Measurements from ENCODE around the gene TM9SF4.
"Not testable (repeated sequence)": the region's sequence is repeated elsewhere in the genome, so short reads cannot be mapped to it uniquely, and the experiment has no call there.

DNA sequence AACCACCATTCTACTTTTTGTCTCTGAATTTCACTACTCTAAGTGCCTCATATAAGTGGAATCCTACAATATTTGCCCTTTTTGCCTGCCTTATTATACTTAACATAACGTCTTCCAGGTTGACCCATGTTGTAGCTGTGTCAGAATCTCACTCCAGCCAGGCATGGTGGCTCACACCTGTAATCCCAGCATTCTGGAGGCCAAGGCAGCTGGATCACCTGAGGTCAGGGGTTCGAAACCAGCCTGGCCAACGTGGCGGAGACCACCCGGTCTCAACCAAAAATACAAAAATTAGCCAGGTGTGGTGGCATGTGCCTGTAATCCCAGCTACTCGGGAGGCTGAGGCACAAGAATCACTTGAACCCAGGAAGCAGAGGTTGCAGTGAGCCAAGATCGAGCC is 68.2 kb downstream of the TM9SF4 start:
- TF ChIP-seq POLR2AphosphoS5, TAF1, POLR2A, POU2F2 (IDR thresholded peaks at IDR 0.05; ENCODE audit: low read depth, low read length): not testable (repeated sequence)

Data from GM12891 (cell line).